Progenitor cell of endocrine pancreas (in vitro differentiated cells): ENCODE results near the gene ZNF76. TPM values are rescaled to one million over a fixed set of nuclear protein-coding genes. Genes with fewer than 3 reads are reported as not detected.

ENCODE experiments used
- DNase-seq: peaks from one replicate; pipeline ENCODE4 v3.0.0; 2021; ENCODE audit warnings: low spot score; ENCODE audit not compliant: unreplicated experiment
- H3K27ac Mint-ChIP-seq: 2 replicates; pipeline ENCODE4 v1.8.0; 2021; ENCODE audit warnings: mild to moderate bottlenecking, moderate library complexity, mixed read lengths
- H3K27me3 Mint-ChIP-seq: 2 replicates; pipeline ENCODE4 v1.8.0; 2021; ENCODE audit warnings: mixed read lengths
- H3K36me3 Mint-ChIP-seq: 2 replicates; pipeline ENCODE4 v1.8.0; 2022; ENCODE audit warnings: mixed read lengths; ENCODE audit not compliant: insufficient read depth
- H3K4me1 Mint-ChIP-seq: 2 replicates; pipeline ENCODE4 v1.8.0; 2021; ENCODE audit warnings: low read depth, mixed read lengths
- H3K4me3 Mint-ChIP-seq: 2 replicates; pipeline ENCODE4 v1.8.0; 2021; ENCODE audit warnings: low read depth, mild to moderate bottlenecking, moderate library complexity, mixed read lengths
- H3K9me3 Mint-ChIP-seq: 2 replicates; pipeline ENCODE4 v1.8.0; 2021; ENCODE audit warnings: low read depth, mixed read lengths
- CTCF ChIP-seq: fragments of 200-600 bp; sonication (generic); IDR thresholded peaks from one replicate; pipeline ENCODE4 v1.5.0; 2021; ENCODE audit warnings: antibody characterized with exemption, mild to moderate bottlenecking; ENCODE audit not compliant: unreplicated experiment
- total RNA-seq: library from RNA; stranded (reverse); gene quantifications from 2 replicates; pipeline ENCODE4 v1.2.1, GENCODE V29; 2021

ZNF76 gene
- total RNA-seq, 1 donor from 2014 or later: 61.2 TPM

GRCh38 chr6:35229304-35229703 is 30.2 kb upstream of the ZNF76 start:
- TF ChIP-seq CTCF: no peak
- H3K4me3 Mint-ChIP-seq: no peak overlapping the region

GRCh38 chr6:35230498-35230897 is 29.0 kb upstream of the ZNF76 start:
- no peak overlapping the region for H3K4me3 Mint-ChIP-seq
- H3K9me3 Mint-ChIP-seq: no peaks in the 10 kb centered on the region
- H3K4me1 Mint-ChIP-seq: no peaks in the 10 kb centered on the region
- no peak for TF ChIP-seq CTCF
- no peaks in the 10 kb centered on the region for H3K27me3 Mint-ChIP-seq
- peaks cover 29% of the 10 kb centered on the region for H3K36me3 Mint-ChIP-seq
- H3K27ac Mint-ChIP-seq: no peak overlapping the region
- no peak for DNase-seq

More at GRCh38 chr6:35229304-35229703, 30.2 kb upstream of the ZNF76 start:
- no peaks in the 10 kb centered on the region for H3K4me1 Mint-ChIP-seq
- no peaks in the 10 kb centered on the region for H3K9me3 Mint-ChIP-seq
- H3K27ac Mint-ChIP-seq: no peak overlapping the region
- DNase-seq: no peak
- H3K36me3 Mint-ChIP-seq: peaks cover 21% of the 10 kb centered on the region
- H3K27me3 Mint-ChIP-seq: no peaks in the 10 kb centered on the region

GRCh38 chr6:35230950-35231349 is 28.6 kb upstream of the ZNF76 start:
- Mint-ChIP-seq H3K4me1 (no peaks in the 10 kb centered on the region), H3K9me3 (no peaks in the 10 kb centered on the region), H3K27ac (no peak overlapping the region), H3K27me3 (no peaks in the 10 kb centered on the region), H3K4me3 (no peak overlapping the region), H3K36me3 (peaks cover 29% of the 10 kb centered on the region)
- no peak for TF ChIP-seq CTCF
- DNase-seq: no peak

GRCh38 chr6:35231563-35231962 is 28.0 kb upstream of the ZNF76 start:
- Mint-ChIP-seq H3K27me3 (no peaks in the 10 kb centered on the region), H3K4me3 (no peak overlapping the region), H3K36me3 (peaks cover 30% of the 10 kb centered on the region), H3K4me1 (no peaks in the 10 kb centered on the region), H3K9me3 (no peaks in the 10 kb centered on the region), H3K27ac (no peak overlapping the region)
- DNase-seq: no peak
- TF ChIP-seq CTCF: no peak

GRCh38 chr6:35234901-35235300 is 24.6 kb upstream of the ZNF76 start:
- Mint-ChIP-seq H3K9me3 (no peaks in the 10 kb centered on the region), H3K4me1 (peaks cover 14% of the 10 kb centered on the region), H3K27me3 (no peaks in the 10 kb centered on the region), H3K36me3 (peaks cover 34% of the 10 kb centered on the region), H3K27ac (no peak overlapping the region), H3K4me3 (no peak overlapping the region)
- no peak for DNase-seq
- TF ChIP-seq CTCF: no peak
